Left lung (tissue), 10 donors: ENCODE data around the gene PTCH2. TPM values are rescaled to one million over a fixed set of nuclear protein-coding genes. Genes with fewer than 3 reads are reported as not detected.
A peak's percentile ranks its signal among the peaks of the same experiment; 100 is the strongest.

ENCODE experiments used
- ATAC-seq: fragments of 200-7000 bp; cut with Tn5 transposase; one replicate; pipeline ENCODE4 v1.9.1; 2020; ENCODE audit warnings: moderate library complexity
- DNase-seq, 4 donors: peaks; one replicate each; pipeline ENCODE4 v3.0.0-alpha.2; 2013 to 2020
- H3K27ac ChIP-seq, 2 donors: fragments of 200-600 bp; sonication (generic) in 1 of 2; one replicate each; pipeline versions ENCODE4 v1.5.0 to v1.8.0; 2020 to 2021
- H3K27me3 ChIP-seq, 2 donors: fragments of 200-600 bp; sonication (generic) in 1 of 2; one replicate each; pipeline versions ENCODE4 v1.5.0 to v1.8.0; 2020 to 2021
- H3K36me3 ChIP-seq, 2 donors: fragments of 200-600 bp; sonication (generic) in 1 of 2; one replicate each; pipeline versions ENCODE4 v1.5.0 to v1.8.0; 2020 to 2021
- H3K4me1 ChIP-seq, 2 donors: fragments of 200-600 bp; one replicate each; pipeline ENCODE4 v1.8.0; 2021
- H3K4me3 ChIP-seq, 2 donors: fragments of 200-600 bp; sonication (generic) in 1 of 2; one replicate each; pipeline versions ENCODE4 v1.5.0 to v1.8.0; 2020 to 2021; ENCODE audit warnings: mild to moderate bottlenecking in 1 of 2
- H3K9me3 ChIP-seq, 2 donors: fragments of 200-600 bp; sonication (generic) in 1 of 2; one replicate each; pipeline versions ENCODE4 v1.5.0 to v1.8.0; 2020 to 2021
- intact Hi-C, 2 donors: fragments of 100-400 bp; cut with DNase I; formaldehyde crosslinking; loops; one replicate each; pipeline versions ENCODE4 v1.11.2 to v1.14.2; 2022
- polyA plus RNA-seq, 6 donors: library from polyadenylated mRNA; unstranded; fragments of 120-200 nt; gene quantifications; one replicate each; pipeline ENCODE4 v1.2.1, GENCODE V29; 2013; ENCODE audit not compliant: insufficient read length in 6 of 6
- total RNA-seq, 2 donors: library from RNA; stranded (reverse); fragmentation: NEBNext Ultra II Directional; extraction: Animal tissue kit (Norgen Biotek cat#: 25700); gene quantifications; one replicate each; pipeline ENCODE4 v1.2.1, GENCODE V29; 2021
- TF ChIP-seq, protein P1 (sequence below), 2 donors: fragments of 200-600 bp; sonication (generic) in 1 of 2; IDR thresholded peaks; one replicate each; pipeline versions ENCODE4 v1.5.0 to v1.8.0; 2021; ENCODE audit warnings: antibody characterized with exemption in 2 of 2
- donor health status: DM: no; HTN: yes; CAD: no.
- donor health status: DM: no; HTN: no; CAD: no.

Gene PTCH2
- total and polyA plus RNA-seq, 8 donors: 1.0 to 9.4 (median 6.3) TPM

DNA sequence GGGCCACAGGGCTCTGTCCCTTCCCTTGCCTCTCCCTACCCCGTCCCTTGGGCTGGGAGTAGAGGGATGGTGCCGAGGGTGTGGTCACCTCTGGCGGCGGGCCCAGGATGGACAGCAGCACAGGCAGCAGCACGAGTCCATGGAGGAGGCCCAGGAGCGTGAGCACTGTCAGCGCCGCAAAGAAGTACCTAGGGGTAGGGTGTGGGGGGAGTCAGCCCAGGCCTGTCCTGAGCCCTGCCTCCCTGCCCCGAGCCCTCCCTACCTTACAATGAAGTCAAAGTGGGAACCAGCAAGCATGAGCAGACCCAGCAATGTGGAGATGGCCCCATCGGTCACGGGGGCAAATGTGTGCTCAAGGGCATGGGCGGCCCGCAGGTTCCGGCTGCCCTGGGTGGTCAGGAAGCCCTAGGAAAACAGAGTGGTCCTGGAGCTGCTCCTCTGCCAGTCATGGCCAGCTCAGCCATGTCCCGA, 20.0 kb downstream of the PTCH2 start:
- peaks cover 3 to 44% of the 10 kb centered on the region in 2 donors for H3K4me1 ChIP-seq
- no peak overlapping the region for H3K4me3 ChIP-seq
- H3K36me3 ChIP-seq: no peaks in the 10 kb centered on the region
- no peaks in the 10 kb centered on the region for H3K9me3 ChIP-seq
- intact Hi-C loops: no loop called here
- no peak for ATAC-seq
- no peaks in the 10 kb centered on the region for H3K27me3 ChIP-seq
- no peak overlapping the region for H3K27ac ChIP-seq
- no peak for DNase-seq
- TF ChIP-seq, protein P1, sequence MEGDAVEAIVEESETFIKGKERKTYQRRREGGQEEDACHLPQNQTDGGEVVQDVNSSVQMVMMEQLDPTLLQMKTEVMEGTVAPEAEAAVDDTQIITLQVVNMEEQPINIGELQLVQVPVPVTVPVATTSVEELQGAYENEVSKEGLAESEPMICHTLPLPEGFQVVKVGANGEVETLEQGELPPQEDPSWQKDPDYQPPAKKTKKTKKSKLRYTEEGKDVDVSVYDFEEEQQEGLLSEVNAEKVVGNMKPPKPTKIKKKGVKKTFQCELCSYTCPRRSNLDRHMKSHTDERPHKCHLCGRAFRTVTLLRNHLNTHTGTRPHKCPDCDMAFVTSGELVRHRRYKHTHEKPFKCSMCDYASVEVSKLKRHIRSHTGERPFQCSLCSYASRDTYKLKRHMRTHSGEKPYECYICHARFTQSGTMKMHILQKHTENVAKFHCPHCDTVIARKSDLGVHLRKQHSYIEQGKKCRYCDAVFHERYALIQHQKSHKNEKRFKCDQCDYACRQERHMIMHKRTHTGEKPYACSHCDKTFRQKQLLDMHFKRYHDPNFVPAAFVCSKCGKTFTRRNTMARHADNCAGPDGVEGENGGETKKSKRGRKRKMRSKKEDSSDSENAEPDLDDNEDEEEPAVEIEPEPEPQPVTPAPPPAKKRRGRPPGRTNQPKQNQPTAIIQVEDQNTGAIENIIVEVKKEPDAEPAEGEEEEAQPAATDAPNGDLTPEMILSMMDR (IDR thresholded peaks at IDR 0.05): no peak

DNA sequence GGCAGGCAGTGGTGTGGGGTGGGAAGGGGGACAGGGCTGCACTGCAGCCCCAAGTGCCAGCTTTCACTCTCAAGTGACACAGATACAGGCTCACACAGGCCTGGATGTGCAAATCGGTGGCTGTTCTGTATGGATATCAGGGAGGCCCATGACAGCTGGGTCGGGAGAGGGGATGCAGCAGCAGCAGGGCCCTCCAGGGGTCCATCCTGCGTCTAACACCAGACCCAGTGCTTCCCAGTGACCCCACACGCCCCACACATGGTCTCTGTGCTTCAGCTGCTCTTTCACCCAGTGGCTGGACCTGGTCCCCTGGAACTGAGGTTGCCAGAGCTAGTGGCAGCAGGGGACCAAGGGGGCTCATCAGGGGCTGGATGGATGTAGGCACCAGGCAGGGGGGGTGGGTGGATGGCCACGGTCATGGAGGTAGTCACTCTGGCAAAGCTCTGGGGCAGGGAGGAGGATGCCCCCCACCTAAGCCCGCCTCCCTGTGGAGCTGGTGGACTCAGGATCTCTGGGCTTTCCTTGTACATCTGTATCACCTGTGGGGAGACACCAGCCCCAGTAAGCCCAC, 20.8 kb downstream of the PTCH2 start:
- Histone ChIP-seq H3K27me3 (no peaks in the 10 kb centered on the region), H3K27ac (no peak overlapping the region), H3K4me1 (peaks cover 3 to 40% of the 10 kb centered on the region in 2 donors), H3K36me3 (no peaks in the 10 kb centered on the region), H3K4me3 (no peak overlapping the region), H3K9me3 (no peaks in the 10 kb centered on the region)
- DNase-seq: no peak
- no peak for ATAC-seq
- TF ChIP-seq, protein P1 (IDR thresholded peaks at IDR 0.05): no peak
- intact Hi-C loops: no loop called here

DNA sequence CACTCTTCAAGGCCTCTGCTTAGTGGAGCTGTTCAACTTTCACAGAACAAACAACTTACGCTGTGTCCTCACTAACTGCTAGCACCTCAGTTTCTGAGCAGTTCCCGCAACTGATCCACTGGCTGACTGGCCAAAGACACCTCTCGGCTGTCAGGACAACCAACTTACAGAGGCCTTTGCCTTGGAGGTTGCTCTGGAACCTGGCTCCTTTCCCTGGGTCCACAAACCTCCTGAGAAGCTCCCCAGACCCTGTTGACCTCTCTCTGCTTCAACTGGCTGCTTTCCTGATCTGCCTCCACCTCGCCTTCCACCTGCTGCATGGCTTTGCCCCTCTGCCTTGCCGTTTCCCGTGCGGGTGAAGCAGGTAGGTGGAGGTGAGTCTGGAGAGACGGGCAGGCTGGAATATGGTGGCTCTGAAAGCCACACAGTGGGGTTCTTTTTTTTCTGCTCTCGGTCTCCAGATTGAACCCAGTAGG, 21.8 kb downstream of the PTCH2 start:
- DNase-seq: no peak
- H3K27ac ChIP-seq: peak overlapping the region in 1 of 2 donors; percentile 0
- no peaks in the 10 kb centered on the region for H3K9me3 ChIP-seq
- H3K4me1 ChIP-seq: peaks cover 3 to 31% of the 10 kb centered on the region in 2 donors
- TF ChIP-seq, protein P1 (IDR thresholded peaks at IDR 0.05): no peak
- intact Hi-C loops: no loop called here
- H3K4me3 ChIP-seq: no peak overlapping the region
- ATAC-seq: no peak
- H3K36me3 ChIP-seq: no peaks in the 10 kb centered on the region
- H3K27me3 ChIP-seq: no peaks in the 10 kb centered on the region

DNA sequence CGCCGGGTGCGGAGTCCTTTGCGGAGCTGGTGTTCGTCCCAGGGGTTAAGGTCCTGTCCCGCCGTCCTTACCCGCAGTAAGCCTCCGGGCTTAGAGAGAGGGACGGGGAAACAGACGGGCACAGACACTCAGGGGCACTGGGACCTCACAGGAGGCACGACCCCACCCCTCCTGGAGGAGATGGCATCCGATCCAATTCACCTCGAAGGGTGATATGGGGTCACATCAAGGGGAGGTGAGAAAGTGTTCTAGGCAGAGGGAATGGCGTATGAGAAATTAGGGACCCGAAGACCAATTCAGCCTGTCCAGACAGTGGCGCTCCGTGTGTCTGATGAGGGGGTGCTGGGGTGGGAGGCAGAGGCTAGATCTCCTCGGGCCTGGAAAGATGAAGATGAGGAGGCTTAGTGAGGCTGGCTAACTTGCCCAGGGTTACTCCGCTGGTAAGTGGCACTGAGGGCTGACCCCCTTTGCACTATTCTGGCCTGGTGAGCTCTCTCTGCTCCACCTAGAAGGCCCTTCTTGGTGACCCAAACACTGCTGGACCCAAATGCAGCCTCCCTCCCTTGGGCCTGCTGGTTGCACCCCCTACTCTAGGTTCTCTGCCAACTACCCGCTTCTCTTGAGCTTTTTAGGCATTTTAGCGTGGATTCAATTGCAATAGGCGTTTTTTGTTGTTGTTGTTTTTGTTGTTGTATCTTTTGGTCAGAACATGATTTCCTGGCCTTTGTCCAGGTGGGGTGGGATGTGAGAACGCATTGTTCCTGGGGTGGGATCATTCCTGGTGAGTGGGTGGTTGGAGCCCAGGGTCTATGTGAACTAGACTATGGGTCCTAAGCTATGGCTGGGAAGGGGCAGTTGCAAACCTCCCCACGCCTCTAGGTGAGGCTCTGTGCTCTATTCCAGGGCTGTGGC, 22.5 kb downstream of the PTCH2 start:
- DNase-seq: no peak

More for the DNA sequence above, 22.5 kb downstream of the PTCH2 start:
- peaks cover 3 to 26% of the 10 kb centered on the region in 2 donors for H3K4me1 ChIP-seq
- H3K9me3 ChIP-seq: no peaks in the 10 kb centered on the region
- H3K27me3 ChIP-seq: no peaks in the 10 kb centered on the region
- H3K27ac ChIP-seq: peak overlapping the region; percentile 90 to 99
- peaks cover 0 to 4% of the 10 kb centered on the region in 2 donors for H3K36me3 ChIP-seq
- ATAC-seq: peak; percentile 10
- intact Hi-C loops: no loop called here
- TF ChIP-seq, protein P1 (IDR thresholded peaks at IDR 0.05): no peak
- peak overlapping the region; percentile 31 to 42 for H3K4me3 ChIP-seq
